Putamen (tissue), 1 donor: ENCODE data around the gene NIBAN1.
"Not testable (repeated sequence)": the region's sequence is repeated elsewhere in the genome, so short reads cannot be mapped to it uniquely, and the experiment has no call there.

Experiments
- DNase-seq: peaks from one replicate; pipeline ENCODE4 v3.0.0-alpha.2; 2016; ENCODE audit warnings: low spot score

Gene NIBAN1

GRCh38 chr1:184974056-184974836 is at the start of gene NIBAN1:
Gene NIBAN1 (minus strand): TSS chr1:184974508. CDS start chr1:184974356, 152 bp downstream.
- DNase-seq: no peak

GRCh38 chr1:185017966-185018365 is 43.7 kb upstream of the NIBAN1 start:
- no peak for DNase-seq

- no peak for DNase-seq
Observed at GRCh38 chr1:185017338-185017737, 43.0 kb upstream of the NIBAN1 start.

GRCh38 chr1:185016880-185017279 is 42.6 kb upstream of the NIBAN1 start:
- no peak for DNase-seq

GRCh38 chr1:185015631-185016030 is 41.3 kb upstream of the NIBAN1 start:
- no peak for DNase-seq

- no peak for DNase-seq
Observed at GRCh38 chr1:185014941-185015340, 40.6 kb upstream of the NIBAN1 start.

GRCh38 chr1:185010361-185010760 is 36.1 kb upstream of the NIBAN1 start:
- DNase-seq: no peak

- peak; percentile 41 for DNase-seq
Observed at GRCh38 chr1:185008838-185009237, 34.5 kb upstream of the NIBAN1 start.

- not testable (repeated sequence) for DNase-seq
Observed at GRCh38 chr1:185001312-185001880, 27.1 kb upstream of the NIBAN1 start.

- not testable (repeated sequence) for DNase-seq
Observed at GRCh38 chr1:184999974-185000373, 25.7 kb upstream of the NIBAN1 start.

- no peak for DNase-seq
Observed at GRCh38 chr1:184994301-184994700, 20.0 kb upstream of the NIBAN1 start.

- no peak for DNase-seq
Observed at GRCh38 chr1:184992271-184992670, 18.0 kb upstream of the NIBAN1 start.

- DNase-seq: no peak
Observed at GRCh38 chr1:184990204-184990603, 15.9 kb upstream of the NIBAN1 start.

GRCh38 chr1:184988506-184988905 is 14.2 kb upstream of the NIBAN1 start:
- DNase-seq: no peak

- no peak for DNase-seq
Observed at GRCh38 chr1:184987696-184988095, 13.4 kb upstream of the NIBAN1 start.

GRCh38 chr1:184986250-184986649 is 11.9 kb upstream of the NIBAN1 start:
- no peak for DNase-seq

GRCh38 chr1:184982002-184982954 is 8.0 kb upstream of the NIBAN1 start:
- DNase-seq: peak; percentile 19

- no peak for DNase-seq
Observed at GRCh38 chr1:184980726-184981125, 6.4 kb upstream of the NIBAN1 start.

- no peak for DNase-seq
Observed at GRCh38 chr1:184975208-184975870, 1.0 kb upstream of the NIBAN1 start.

GRCh38 chr1:184974837-184975115 is 468 bp upstream of the NIBAN1 start:
- DNase-seq: no peak

- DNase-seq: no peak
Observed at GRCh38 chr1:184973272-184974055, 844 bp downstream of the NIBAN1 start.
